Anterior cingulate cortex (tissue), 58 donors: Measurements from ENCODE around the gene CFAP54.
"Not testable (repeated sequence)": the region's sequence is repeated elsewhere in the genome, so short reads cannot be mapped to it uniquely, and the experiment has no call there.

Experiments used
- DNase-seq, 58 donors: peaks; one replicate each; lab custom pipeline; 2025; lab: John Stamatoyannopoulos, UW

The CFAP54 gene

GRCh38 chr12:96489392-96490056 is at the start of gene CFAP54:
Gene CFAP54 (plus strand): TSS chr12:96489577. CDS start chr12:96489610, 33 bp downstream.
- DNase-seq: peak; percentile 37 to 94 (median 85)

GRCh38 chr12:96441816-96442215 is 47.6 kb upstream of the CFAP54 start:
- DNase-seq: no peak

- no peak for DNase-seq
Observed at GRCh38 chr12:96442906-96443305, 46.5 kb upstream of the CFAP54 start.

- no peak for DNase-seq
Observed at GRCh38 chr12:96444399-96444798, 45.0 kb upstream of the CFAP54 start.

DNA sequence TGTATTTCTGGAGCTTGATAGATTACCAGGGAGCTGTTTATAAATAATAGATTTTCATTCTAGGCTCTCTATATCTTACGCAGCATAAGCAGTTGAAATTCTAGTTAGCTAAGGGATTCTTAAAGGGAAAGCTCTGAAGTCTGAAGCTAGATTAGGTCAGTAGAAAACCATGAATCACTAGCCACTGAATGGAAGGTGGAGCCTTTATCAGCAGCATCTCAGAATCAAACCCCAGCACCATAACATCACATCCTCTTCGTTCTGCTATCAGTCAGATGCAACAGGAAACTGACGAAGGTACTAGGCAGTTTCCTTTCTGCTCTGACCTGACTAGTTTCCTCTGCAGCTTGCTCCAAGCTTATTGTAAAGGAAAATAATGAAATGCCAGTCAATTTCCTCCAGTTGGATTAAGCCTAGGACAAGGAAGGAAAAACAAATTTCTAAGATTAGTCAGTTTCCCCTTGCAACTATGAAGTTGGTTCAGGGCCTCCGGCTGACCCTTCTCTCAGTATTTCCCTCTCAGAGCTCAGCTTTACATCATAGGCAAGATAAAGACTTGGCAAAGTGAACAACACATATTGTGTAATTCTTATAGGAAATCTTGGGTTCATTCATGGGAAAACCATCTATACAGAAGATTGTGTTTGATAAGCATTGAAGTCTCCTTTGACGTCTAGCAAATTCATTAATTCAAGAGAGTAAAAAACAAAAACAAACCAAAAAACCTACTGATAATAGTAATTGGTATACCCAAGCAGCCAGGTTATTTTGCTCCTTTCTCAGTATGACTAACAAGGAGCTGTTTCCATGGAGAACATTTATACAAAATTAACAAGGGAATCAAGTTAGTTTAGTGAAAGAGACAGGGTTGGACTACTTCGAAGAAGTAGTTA is 43.4 kb upstream of the CFAP54 start:
- DNase-seq: no peak

GRCh38 chr12:96447256-96447655 is 42.1 kb upstream of the CFAP54 start:
- no peak for DNase-seq

GRCh38 chr12:96448300-96448699 is 41.1 kb upstream of the CFAP54 start:
- DNase-seq: no peak

DNA sequence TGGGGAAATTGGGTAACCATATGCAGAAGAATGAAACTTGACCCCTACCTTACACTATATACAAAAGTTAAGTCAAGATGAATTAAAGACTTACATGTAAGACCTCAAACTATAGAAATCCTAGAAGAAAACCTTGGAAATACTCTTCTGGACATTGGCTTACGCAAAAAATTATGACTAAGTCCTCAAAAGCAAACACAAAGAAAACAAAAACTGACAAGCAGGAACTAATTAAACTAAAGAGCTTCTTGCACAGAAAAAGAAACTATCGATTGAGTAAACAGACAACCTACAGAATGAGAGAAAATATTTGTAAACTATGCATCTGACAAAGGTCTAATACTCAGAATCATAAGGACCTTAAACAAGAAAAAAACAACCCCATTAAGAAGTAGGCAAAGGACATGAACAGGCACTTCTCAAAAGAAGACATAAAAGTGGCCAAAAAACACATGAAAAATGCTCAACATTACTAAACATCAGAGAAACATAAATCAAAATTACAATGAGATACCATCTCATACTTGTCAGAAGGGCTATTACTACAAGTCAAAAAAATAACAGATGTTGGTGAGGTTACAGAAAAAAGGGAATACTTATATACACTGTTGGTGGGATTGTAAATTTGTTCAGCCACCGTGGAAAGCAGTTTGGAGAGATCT is 37.0 kb upstream of the CFAP54 start:
- no peak for DNase-seq

DNA sequence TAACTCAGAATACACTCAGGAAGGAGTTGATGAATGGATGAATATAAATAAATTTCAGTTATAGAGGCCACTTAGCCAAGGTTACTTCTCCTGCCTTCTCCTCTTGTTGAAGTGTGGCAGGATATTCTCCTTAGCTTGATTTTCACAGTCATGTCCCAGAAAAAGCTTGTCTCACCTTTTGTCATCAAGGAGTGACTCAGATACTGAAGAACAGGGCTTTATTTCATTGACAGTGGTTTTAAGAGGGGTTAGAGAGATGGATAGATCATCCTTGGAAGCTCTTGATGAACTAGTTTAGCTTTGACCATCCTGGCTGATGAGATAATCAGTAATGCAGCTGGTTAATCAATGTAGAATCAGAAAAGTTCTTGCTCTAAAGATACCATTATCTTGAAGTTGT is 35.0 kb upstream of the CFAP54 start:
- no peak for DNase-seq

GRCh38 chr12:96456265-96456974 is 33.0 kb upstream of the CFAP54 start:
- no peak for DNase-seq

DNA sequence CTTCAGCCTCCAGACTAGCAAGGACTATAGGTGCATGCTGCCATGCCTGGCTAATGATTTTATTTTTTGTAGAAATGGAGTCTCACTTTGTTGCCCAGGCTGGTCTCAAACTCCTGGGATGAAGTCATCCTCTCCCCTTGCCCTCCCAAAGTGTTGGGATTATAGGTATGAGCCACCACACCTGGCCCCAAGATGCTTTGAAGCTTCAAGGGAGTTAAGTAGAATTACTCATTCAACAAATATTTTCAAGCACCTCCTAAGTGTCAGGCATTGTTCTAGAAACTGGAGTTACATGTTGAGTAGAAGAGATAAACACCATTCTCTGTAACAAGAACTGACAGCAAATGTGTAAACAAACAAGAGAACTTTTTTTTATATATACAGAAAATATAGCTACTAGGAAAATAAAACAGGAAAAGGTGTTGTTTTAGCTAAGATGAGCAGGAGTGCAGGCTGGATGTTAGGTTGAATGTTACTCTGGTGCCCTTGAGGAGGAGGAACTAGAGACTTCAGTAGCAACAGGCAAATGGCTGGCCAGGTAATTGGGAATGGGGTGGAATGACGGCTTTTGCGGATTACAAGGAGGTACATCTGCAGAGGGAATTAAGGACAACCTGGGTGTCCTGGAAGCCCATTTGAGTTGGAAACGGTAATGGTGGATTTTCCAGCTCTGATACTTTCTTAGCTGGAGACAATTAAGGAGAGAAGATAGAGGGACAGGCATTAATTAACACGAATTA is 32.0 kb upstream of the CFAP54 start:
- no peak for DNase-seq

GRCh38 chr12:96459281-96459680 is 30.1 kb upstream of the CFAP54 start:
- not testable (repeated sequence) for DNase-seq

DNA sequence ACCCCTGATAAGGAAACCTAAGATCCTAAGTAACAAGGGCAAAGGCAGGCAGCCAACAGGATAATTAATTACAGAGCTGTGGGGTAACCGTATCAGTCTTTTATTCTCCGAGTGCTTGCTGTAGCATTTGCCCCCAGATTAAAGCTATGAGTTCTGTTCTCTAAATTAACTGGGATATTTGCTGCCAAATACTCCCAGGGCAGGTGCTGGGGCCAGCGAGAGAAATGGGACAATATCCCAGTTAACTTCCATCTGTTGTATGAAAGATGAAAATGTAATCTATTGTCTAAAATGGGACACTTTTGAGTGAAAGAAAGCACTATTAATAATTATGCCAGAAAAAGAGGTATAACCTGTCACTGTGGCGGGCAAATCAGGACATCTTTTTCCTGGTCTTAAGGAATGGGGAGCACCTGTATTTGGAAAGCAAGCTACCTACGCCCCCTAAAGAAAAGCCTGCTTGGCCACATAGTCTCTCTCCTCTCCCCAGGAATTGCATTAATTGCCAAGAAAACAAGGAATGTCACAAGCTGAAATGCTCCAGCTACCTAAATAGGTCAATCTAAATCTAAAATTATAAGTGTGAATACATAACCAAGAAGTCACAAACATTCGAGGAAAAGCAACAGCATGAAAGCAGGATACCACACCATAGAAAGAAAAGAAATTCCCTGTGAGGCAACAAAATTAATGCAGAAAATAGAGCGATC is 26.7 kb upstream of the CFAP54 start:
- no peak for DNase-seq

DNA sequence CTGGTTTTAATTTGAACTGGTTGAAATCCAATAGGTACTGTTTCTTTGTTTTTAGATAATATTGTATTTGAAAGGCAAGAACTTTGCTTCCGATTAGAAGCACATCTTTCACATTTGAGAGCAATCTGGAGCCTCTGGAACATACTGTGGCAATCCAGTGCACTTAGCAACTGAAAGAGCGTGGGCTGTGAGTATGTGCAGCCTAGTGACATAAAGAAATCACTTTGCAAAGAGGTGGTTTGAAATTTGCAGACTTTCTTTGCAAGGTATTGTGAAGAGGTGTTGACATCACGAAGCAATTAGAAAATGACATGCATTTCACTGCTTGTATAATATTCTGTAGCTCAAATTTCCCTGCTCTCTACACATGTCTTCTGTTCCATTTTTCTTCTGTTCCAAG is 23.5 kb upstream of the CFAP54 start:
- peak in 9 of 58 donors; percentile 1 to 40 (median 5) for DNase-seq

DNA sequence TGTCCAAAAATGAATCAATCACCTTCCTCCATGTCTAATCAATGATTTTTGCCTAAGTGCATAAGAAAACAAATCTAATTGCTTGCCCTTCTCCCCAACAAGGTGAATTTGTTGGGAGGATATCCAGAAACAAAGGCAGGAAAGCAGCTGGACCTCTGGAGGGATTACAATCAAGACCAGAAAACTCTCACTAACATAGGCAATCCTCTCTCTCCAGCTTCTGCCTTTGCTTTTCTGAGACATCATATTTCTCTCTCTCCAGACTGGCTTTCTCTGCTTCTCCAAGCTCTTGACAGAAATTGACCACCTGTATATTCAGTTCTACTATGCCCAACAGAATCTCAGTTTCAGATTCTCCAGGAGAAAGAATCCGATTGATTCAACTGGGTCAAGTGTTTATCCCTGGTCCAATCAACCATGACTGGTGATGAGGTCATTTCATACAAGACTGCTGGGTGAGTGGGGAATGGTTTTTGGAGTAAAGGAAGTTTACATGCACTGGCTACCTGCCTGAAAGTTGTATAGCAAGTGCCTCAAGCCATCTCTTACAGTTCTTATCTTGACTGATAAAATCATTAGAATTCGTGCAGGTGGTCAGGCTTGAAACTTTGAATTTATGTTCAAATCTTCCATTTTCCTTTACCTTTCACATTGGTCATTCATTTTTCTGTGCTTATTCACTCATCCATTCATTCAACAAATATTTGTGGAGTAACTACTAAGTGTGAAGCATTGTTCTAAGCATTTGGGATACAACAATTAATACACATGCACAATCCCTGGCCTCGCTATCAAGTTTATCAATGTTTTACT is 22.2 kb upstream of the CFAP54 start:
- DNase-seq: no peak

- DNase-seq: no peak
Observed at GRCh38 chr12:96471368-96472050, 17.9 kb upstream of the CFAP54 start.

- DNase-seq: no peak
Observed at GRCh38 chr12:96472384-96472783, 17.0 kb upstream of the CFAP54 start.
